ENCODE measurements around the gene CCDC63.
"Not testable (repeated sequence)": the region's sequence is repeated elsewhere in the genome, so short reads cannot be mapped to it uniquely, and the experiment has no call there.

Gene CCDC63

GRCh38 chr12:110927546-110927945 is 80.8 kb downstream of the CCDC63 start:
- DNase-seq = no peak

GRCh38 chr12:110928700-110929099 is 81.9 kb downstream of the CCDC63 start:
- no peak for DNase-seq

GRCh38 chr12:110929818-110930217 is 83.0 kb downstream of the CCDC63 start:
- DNase-seq = no peak

- DNase-seq = no peak
Observed at GRCh38 chr12:110930348-110931314, 83.8 kb downstream of the CCDC63 start.

- DNase-seq = no peak
Observed at GRCh38 chr12:110931315-110931728, 84.5 kb downstream of the CCDC63 start.

GRCh38 chr12:110932046-110932445 is 85.3 kb downstream of the CCDC63 start:
- no peak for DNase-seq

- DNase-seq = no peak
Observed at GRCh38 chr12:110933326-110933974, 86.7 kb downstream of the CCDC63 start.

GRCh38 chr12:110934093-110934852 is 87.5 kb downstream of the CCDC63 start:
- DNase-seq = no peak

GRCh38 chr12:110935588-110935987 is 88.8 kb downstream of the CCDC63 start:
- no peak for DNase-seq

- DNase-seq = no peak
Observed at GRCh38 chr12:110936367-110937103, 89.7 kb downstream of the CCDC63 start.

GRCh38 chr12:110937104-110937641 is 90.4 kb downstream of the CCDC63 start:
- peak; percentile 64 for DNase-seq

GRCh38 chr12:110940296-110940695 is 93.5 kb downstream of the CCDC63 start:
- DNase-seq = no peak

GRCh38 chr12:110940933-110941332 is 94.1 kb downstream of the CCDC63 start:
- DNase-seq = no peak

GRCh38 chr12:110941391-110941790 is 94.6 kb downstream of the CCDC63 start:
- DNase-seq = no peak

- no peak for DNase-seq
Observed at GRCh38 chr12:110943373-110943772, 96.6 kb downstream of the CCDC63 start.

GRCh38 chr12:110948041-110948440 is 101.3 kb downstream of the CCDC63 start:
- no peak for DNase-seq

- not testable (repeated sequence) for DNase-seq
Observed at GRCh38 chr12:110950466-110950865, 103.7 kb downstream of the CCDC63 start.

- not testable (repeated sequence) for DNase-seq
Observed at GRCh38 chr12:110950867-110951266, 104.1 kb downstream of the CCDC63 start.
